GM19023 (cell line): ENCODE measurements around the gene ME2.
"Not testable (repeated sequence)": the region's sequence is repeated elsewhere in the genome, so short reads cannot be mapped to it uniquely, and the experiment has no call there.

Source experiments
- ATAC-seq: cut with Tn5 transposase; IDR thresholded peaks from one replicate; pipeline ENCODE4 v1.9.1; 2021; ENCODE audit warnings: mild to moderate bottlenecking, moderate library complexity; ENCODE audit not compliant: unreplicated experiment

Gene ME2

DNA sequence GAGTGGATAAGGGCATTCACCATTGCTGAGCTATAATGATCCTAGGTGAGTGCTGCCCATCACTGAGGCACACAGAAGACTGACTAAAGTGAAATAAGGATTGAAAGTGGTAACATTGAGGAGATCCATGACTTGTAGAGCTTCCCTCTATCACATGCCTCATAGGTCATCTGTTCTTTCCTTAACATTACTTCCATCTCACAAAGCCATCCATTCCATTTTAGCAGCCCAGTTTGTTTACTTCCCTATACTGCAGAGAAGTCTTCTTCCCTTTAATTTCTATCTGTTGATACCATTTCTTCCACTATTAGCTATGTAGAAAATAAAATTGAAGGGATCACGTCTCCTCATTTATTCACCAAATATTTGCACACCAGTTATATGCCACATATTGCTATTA is 32.1 kb downstream of the ME2 start:
- no peak for ATAC-seq

DNA sequence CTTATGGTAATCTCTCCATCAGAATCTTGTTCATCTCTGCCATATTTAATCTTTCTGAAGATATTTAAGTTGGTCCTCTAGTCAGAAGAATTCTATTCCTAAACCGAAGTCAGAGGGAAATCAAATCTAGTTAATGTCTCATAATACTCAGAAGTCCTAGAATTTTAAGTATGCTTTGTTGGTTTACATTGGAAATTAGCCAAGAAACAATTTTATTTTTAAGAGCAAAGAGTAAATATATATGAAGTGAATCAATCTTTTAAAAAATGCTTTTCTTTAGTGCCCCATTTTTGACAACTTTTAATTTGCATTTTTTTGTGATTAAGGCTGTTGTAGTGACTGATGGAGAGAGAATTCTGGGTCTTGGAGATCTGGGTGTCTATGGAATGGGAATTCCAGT is 38.1 kb downstream of the ME2 start:
- ATAC-seq = no peak

DNA sequence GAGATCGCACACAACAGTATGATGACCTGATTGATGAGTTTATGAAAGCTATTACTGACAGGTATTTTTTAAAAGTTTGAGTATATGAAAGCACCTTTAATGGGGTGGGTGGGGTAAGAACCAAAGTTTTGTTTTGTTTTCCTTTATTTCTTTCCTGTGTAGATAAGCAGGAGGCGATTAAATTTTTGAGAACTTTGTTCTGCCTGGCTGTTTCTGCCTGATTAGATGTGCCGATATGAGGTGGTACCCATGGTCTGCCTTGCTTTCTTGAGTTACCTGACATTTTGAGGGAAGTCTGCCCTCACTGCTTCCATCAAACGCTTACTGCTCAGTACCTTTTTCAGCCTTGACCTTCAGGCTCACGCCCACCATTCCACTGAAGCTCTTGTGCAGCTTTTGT is 39.2 kb downstream of the ME2 start:
- no peak for ATAC-seq

DNA sequence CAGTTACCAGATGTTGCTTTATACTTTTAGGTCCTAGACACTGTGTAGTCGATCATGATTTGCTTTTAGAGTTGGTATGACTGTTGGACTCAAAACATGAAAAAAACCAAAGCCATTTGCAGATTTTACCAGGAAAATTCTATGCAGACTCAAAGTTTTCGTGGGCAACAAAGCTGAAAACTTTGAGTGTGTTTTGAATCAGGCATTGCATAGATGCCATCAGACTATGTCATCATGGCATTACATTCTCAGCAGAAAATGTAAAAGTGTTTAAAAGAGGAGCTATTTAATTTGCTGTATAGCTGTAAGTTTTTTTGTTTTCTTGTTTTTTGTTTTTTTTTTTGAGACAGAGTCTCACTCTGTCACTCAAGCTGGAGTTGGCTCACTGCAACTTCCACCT is 45.5 kb downstream of the ME2 start:
- ATAC-seq = no peak

DNA sequence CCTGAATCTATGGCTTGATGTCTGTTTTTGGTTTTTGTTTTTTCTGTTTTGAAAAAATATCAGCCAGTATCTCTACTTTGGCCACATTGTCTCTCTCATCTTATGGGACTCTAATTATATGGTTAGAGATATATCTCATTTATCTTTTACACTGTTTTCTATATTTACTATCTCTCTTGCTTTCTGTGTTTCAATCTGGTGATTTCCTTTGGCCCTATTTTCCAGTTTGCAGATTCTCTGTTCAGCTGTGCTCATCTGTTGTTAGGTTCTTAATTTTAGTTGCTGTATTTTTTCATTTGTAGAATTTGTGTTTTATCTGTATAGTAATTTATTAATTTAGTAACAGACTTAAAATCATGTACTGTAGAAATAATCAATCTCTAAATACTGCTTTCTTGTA is 47.6 kb downstream of the ME2 start:
- no peak for ATAC-seq

DNA sequence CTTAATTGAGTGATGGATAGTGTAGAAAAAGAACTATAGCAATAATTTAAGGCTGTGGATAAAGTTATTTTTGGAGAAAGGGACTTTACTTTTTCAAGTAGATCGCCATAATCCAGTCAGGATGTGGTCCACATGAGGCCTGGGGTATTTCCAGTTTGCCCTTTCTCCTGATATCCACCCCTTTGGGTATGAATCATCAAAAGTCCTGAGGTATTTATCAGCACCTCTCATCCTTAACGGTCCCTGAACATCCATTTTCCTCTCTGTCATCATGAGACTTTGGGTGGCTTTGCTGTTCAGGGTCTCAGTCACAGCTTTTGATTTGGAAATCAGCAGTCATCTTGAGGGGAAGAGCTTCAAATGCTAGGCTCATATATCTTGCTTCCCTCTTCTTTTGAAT is 49.6 kb downstream of the ME2 start:
- ATAC-seq = no peak

DNA sequence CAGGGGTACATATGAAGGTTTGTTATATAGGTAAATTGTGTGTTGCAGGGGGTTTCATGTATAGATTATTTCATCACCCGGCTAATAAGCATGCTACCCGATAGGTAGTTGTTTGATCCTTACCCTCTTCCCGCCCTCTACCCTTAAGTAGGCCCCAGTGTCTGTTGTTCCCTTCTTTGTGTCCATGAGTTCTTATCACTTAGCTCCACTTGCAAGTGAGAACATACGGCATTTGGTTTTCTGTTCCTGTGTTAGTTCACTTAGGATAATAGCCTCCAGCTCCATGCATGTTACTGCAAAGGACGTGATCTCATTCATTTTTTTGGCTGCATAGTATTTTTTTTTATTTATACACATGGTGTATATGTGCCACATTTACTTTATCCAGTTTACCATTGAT is 54.8 kb downstream of the ME2 start:
- no peak for ATAC-seq

DNA sequence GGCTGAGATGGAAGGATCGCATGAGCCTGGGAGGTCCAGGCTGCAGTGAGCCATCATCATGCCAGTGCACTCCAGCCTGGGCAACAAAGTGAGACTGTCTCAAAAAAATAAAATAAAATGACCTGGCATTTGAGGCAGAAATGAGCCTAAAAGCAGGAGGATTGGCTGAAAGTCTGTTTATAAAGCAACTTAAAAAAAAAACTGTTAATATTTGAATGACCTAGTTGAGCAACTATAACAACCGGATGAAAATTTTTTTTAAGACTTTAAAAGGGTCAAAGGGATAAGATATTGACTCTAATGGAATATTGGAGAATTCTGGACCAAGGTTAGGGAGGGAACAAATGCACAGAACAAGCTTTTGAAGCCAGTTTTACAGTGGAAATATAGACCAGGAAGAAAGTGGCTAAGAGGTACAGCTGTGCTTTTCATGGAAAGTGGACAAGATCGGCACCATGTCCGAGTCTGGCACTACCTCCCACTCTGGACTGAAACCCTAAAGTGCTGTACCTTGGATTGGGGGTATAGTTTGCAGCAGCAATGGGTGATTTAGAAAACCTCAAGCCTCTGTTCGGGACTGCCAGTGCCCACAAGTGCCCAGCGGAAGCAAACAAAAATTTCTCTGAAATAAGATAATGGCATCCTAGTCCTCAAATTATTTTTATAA is 55.8 kb downstream of the ME2 start:
- ATAC-seq = no peak

DNA sequence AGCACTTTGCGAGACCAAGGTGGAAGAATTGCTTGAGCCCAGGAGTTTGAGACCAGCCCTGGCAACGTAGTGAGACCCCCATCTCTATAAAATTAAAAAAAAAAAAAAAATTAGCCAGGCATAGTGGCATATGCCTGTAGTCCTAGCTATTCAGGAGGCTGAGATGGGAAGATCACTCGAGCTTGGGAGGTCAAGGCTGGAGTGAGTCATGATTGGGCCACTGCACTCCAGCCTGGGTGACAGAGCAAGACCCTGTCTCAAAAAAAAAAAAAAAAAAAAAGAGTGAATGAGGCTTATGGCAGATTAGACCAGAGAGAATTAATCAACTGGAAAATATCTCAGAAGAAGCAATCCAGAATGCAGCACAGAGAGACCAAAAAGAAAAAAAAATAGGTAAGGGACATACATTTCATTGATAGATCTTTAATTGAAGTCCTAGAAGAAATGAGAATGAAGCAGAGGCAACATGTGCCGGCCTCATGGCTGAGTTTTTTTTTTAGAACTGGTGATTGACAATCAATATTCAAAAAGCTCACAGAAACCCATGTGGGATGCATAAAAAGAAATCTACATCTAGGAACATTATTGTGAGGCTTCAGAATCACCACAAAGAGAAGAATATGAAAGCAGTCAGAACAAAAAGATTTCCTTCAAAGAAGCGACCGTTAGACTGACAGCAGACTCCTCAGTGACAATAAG is 56.7 kb downstream of the ME2 start:
- ATAC-seq = no peak

DNA sequence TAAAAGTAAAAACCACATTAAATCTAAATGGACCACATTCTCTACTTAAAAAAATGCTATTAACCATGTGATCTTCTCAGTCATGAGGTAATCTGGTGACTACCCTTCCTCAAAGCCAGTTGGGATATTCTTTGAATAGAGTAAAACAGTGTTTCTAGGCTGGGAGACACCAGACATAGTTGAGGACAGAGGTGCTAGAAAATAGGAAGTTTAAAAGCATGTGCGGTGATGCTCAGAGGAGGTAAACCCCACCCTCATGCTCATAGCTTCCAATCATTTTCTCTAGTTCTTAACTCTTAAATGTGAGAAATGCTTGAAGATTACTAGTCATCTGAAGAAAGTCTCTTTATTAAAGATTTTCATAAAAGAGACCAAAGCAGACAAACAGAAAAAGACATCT is 58.3 kb downstream of the ME2 start:
- ATAC-seq = no peak

DNA sequence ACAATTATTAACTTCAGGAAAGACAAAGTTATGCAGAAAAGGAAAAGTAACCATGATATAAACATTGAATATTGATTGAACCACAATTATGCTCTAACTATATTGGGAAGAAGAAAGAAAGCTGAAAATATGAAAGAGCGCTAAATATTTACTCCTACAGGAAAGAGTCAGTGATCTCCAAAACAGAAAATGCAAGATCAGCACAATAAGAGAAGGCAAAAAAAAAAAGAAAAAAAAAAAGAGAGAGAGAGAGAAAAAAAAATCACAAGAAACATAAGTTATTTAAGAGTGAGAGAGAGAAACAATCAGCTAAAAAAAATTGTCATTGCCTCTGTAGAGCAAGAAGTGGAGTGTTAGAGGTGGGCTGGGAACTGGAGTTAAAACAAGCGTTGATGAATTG is 60.0 kb downstream of the ME2 start:
- ATAC-seq = no peak

DNA sequence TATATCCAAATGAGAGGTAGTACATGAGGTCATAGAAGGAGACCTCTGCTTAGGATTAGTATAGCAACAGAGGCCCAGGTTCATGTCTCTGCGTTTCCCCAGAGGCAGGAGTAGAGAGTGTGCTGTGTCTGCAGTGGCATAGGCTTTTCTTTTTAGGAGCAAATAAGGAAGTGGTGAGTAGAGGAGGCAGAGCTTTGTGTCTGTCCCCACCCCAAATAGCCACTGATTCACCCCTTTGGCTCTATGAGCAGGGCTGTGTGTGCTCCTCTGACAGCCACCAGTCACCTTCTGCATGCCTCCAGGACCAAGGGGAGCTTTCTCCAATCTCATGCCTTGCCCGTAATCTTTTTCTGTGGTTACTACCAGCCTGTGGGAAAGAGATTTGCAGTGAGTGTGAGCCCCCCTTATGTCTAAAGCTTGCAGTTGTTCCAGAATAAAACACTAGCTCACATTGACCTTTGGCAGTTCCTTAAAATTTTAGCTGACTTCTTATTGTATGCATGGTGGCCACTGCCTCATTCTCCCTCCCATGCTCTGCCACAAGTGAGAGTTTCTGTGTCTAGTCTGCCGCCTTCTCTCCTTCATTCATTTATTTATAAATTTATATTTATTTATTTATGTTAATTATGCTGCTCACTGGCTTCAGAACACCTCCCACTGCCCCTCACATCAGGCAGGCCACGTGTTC is 65.5 kb downstream of the ME2 start:
- ATAC-seq = no peak

DNA sequence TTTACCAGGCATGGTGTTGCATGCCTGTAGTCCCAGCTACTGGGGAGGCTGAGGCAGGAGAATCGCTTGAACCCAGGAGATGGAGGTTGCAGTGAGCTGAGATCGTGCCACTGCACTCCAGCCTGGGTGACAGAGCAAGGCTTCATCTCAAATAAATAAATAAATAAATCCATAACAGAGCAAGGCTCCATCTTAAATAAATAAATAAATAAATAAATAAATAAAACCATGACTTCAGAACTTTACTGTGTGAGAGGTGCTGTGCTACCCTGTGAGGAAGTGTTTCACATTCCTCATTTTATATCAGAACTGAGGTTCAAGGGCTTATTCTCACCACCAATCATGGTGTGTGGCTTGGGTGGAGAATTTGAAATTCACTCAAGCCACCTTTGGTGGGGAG is 67.0 kb downstream of the ME2 start:
- ATAC-seq = not testable (repeated sequence)

DNA sequence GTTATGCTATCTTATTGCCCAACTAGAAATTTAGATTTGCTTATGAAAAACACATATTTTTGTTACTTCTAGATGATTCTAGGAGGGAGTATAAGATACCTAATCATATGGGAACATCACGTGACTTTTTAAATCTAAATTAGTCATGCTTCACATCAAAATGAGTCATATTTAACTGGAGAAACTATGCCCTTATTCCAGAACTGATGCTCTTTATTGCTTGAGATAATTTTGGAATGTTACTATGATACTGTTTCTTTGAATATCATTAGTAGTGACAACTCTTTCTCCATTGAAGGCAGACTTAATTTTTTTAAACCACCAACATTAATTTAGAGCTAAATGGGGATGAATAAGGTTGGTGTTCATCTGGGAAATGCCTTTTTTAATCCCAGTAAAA is 69.0 kb downstream of the ME2 start:
- ATAC-seq = no peak

DNA sequence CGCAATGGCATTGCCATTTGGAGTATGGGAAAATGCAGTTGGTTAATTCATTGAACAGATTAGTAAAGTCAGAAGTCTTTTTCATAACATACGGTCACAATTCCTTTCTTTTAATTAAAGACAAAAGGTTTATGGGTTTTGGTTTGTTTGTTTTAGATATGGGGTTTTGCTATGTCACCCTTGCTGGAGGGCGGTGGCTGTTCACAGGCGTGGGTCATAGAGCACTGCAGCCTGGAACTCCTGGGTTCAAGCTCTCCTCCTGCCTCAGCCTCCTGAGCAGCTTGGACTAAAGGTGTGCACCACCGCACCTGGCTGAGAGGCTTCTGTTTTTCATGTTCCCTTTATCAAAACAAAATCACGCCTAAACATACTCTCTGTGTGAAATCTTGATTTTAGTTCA is 70.3 kb downstream of the ME2 start:
- no peak for ATAC-seq

DNA sequence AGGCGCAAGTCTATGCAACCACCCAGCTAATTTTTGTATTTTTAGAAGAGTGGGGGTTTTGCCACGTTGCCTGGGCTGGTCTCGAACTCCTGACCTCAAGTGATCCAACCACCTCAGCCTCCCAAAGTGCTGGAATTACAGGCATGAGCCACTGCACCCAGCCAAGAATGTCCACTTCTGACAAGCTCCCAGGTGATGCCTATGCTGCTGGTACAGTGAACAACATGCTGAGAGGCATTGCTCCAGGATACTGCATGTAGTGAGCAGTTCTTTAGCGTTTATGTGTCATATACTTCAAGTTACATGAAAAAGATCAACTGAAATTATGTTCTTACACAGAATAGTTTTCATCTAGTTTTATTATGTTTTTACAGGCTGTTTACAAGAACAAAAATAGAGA is 71.7 kb downstream of the ME2 start:
- ATAC-seq = no peak

DNA sequence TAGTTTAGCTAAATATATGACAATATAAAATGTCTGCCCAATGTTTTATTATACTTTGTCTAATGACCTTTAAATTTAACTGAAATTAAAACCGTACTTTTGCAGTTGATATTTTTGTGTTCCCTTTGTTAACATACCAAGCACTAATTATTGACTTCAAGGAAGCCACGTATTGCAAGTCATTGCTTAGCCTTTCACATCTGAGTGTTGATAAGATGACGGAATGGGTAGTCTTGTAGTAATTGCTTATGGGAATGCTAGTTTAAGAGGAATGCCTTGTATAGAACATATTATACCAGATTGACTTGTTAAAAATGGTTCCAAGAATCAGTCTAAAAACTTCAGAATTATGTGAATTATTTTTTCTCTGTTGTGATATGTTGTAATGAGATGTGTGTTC is 74.9 kb downstream of the ME2 start:
- ATAC-seq = no peak

DNA sequence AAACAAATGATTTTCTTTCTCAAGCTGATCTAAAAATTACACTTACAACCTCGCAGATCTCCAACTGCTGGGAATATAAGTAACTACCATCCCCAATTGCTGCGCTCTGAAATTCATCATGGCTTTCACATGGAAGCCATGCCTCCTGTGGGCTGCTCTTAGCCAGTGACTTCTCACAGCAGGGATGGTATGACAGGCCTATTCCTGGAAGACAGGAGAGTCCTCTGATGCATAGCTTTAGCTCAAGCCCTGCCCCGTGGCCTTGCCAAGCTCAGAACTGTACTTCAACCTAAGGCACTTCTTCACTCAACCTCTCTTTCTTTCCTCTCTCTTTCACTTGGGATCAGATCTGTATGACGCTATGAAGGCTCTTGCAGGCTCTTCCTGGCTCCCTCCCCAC is 76.3 kb downstream of the ME2 start:
- ATAC-seq = no peak

DNA sequence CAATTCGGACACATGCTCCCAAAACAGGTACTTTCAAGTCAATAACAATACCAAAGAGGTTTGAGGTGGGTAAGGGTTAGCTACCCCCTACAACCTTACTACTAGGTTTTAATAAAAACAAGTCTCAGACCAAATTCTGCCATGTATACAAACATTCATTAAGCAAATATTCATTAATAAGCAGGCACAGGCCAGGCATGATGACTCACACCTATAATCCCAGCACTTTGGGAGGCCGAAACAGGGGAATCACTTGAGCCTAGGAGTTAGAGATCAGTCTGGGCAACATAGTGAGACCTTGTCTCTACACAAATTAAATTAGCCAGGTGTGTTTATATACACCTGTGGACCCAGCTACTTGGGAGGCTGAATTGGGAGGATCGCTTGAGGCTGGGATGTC is 77.2 kb downstream of the ME2 start:
- no peak for ATAC-seq

DNA sequence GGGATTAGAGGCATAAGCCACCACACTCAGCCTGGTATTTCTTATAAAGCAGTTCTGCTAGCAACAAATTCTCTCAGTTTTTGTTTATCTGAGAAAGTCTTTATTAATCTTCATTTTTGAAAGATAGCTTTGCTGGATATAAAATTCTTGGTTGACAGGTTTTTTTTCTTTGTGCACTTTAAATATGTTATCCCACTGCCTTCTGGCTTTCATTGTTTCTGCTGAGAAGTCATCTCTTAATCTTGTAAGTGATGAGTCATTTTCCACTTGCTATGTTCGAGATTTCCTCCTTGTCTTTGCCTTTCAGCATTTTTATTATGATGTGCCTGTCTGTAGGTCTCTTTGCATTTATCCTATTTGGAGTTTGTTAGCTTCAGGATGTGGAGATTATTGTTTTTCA is 83.1 kb downstream of the ME2 start:
- ATAC-seq = no peak

DNA sequence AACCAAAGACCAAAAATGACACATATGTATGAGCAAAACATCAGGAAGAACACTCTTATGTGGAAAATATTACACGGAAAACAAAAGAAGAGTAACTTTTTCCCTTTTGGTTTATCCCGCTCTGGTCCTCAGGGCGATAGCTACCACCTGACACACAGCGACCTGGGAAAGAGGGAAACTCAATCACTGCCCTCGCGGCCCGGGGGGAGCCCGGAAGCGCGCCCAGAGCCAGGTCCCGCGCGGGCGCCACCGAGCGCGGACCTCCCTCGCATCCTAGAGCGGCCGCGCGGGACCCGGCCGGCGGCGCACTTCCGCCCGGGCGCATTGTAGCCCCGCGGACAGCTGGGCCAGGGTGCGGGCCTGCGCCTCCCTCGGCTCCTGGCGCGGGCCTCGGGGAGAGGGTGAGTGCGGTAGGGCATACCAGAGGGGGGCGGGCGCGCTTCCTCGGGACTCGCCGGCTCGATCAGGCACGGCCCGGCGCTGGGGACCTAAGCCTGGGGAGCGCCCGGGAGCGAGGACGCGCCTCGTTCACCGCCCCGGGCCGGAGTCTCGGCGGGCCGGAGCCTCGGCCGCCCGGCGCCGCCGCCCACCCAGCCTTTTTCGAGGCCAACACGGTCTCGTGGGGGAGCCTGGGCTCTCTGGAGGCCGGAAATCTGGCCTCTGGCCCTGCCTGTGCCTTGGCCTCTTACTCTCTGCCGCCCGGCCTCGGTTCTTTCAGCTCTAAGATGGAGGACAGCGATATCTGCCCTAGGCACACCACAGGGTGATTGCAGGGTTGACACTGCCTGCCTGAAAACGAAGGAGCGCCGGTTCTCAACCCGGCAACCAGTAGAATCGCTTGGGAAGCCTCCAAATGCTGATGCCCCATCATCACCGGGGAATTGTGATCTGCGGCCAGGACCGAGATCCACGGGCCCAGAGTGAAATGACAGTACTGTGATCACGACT is 89.1 kb downstream of the ME2 start, which contains the start of gene ELAC1:
ELAC1 (plus strand) TSS at position 327 of the 948 bp plus-strand sequence. CDS start 6,365 bp downstream, outside the sequence.
- ATAC-seq = peak; percentile 93
